ENCODE data around the gene SMIM43. TPM values are rescaled to one million over a fixed set of nuclear protein-coding genes. Genes with fewer than 3 reads are reported as not detected.

The SMIM43 gene
- total RNA-seq, 1 experiment from 2014 or later: not detected

- no peak for TF ChIP-seq CTCF (IDR thresholded peaks at IDR 0.05 in 2 of 3, conservative IDR thresholded peaks at IDR 0.05 in 1 of 3; ENCODE audit: borderline replicate concordance in 1 of 3, insufficient read depth in 1 of 3, low read depth in 2 of 3, low read length in 2 of 3)
- no peak for TF ChIP-seq SP1 (IDR thresholded peaks at IDR 0.05; ENCODE audit: low read depth)
- no peak for TF ChIP-seq ATF3 (IDR thresholded peaks at IDR 0.05)
- no peak for TF ChIP-seq CEBPB (IDR thresholded peaks at IDR 0.05; ENCODE audit: low read depth)
Measured at GRCh38 chr4:121765368-121765705, 373 bp upstream of the SMIM43 start (continued).

- Histone ChIP-seq H3K27ac (ENCODE audit: low read depth, low read length) (no peak overlapping the region), H3K36me3 (ENCODE audit: control insufficient read depth in 1 of 2, insufficient read depth in 2 of 2, low read length in 2 of 2) (no peaks in the 10 kb centered on the region), H3K9me2 (ENCODE audit: insufficient read depth) (no peaks in the 10 kb centered on the region), H3K4me1 (ENCODE audit: control insufficient read depth in 1 of 2, insufficient read depth in 2 of 2, low read length in 2 of 2) (no peaks in the 10 kb centered on the region), H3K9me3 (ENCODE audit: control insufficient read depth in 1 of 2, insufficient read depth in 1 of 2, low read depth in 1 of 2, low read length in 2 of 2) (no peaks in the 10 kb centered on the region), H4K20me1 (ENCODE audit: insufficient read depth) (no peaks in the 10 kb centered on the region), H2AFZ (ENCODE audit: low read depth, low read length, poor library complexity, severe bottlenecking) (no peak overlapping the region), H3K27me3 (ENCODE audit: insufficient read depth, low read length) (no peaks in the 10 kb centered on the region), H3K4me2 (ENCODE audit: low read length) (no peak overlapping the region), H3K4me3 (replicated peaks in 1 of 2; ENCODE audit: low read depth in 1 of 2, low read length in 2 of 2) (no peak overlapping the region), H3K9ac (ENCODE audit: low read length) (no peak overlapping the region), H3K79me2 (ENCODE audit: insufficient read depth, low read length) (no peaks in the 10 kb centered on the region)
- no peak for TF ChIP-seq ATF3 (IDR thresholded peaks at IDR 0.05)
- no peak for TF ChIP-seq CBX3 (IDR thresholded peaks at IDR 0.05; ENCODE audit: low read depth)
- TF ChIP-seq RAD21 (IDR thresholded peaks at IDR 0.05; ENCODE audit: low read depth): no peak
- no peak for TF ChIP-seq SP1 (IDR thresholded peaks at IDR 0.05; ENCODE audit: low read depth)
- no peak for TF ChIP-seq ZNF274 (IDR thresholded peaks at IDR 0.05; ENCODE audit: low read depth, low read length)
- TF ChIP-seq CEBPB (IDR thresholded peaks at IDR 0.05; ENCODE audit: low read depth): no peak
- RAD21 ChIA-PET (ENCODE audit: low non-redundant PET in 1 of 2, low total read pairs in 2 of 2, uncharacterized antibody in 2 of 2, unreplicated experiment in 2 of 2): no interaction called here
- no peak for DNase-seq (ENCODE audit: low read depth, low spot score)
- no peak for ATAC-seq
- intact Hi-C loops (cut with micrococcal nuclease): no loop called here
- POLR2A ChIA-PET: no interaction called here
- CTCF ChIA-PET: no interaction called here
- no TSS peak for BruUV-seq (replicated peaks)
Measured at GRCh38 chr4:121764303-121764701, 662 bp downstream of the SMIM43 start.
